Measurements from ENCODE around the gene ATP11A. TPM values are rescaled to one million over a fixed set of nuclear protein-coding genes. Genes with fewer than 3 reads are reported as not detected.
"Not testable (repeated sequence)": the region's sequence is repeated elsewhere in the genome, so short reads cannot be mapped to it uniquely, and the experiment has no call there.

ATP11A gene
- total and polyA plus RNA-seq, 2 experiments from 2014 or later, result 28.7 to 30.8 TPM

GRCh38 chr13:112708560-112709240 is 18.9 kb downstream of the ATP11A start:
- H3K4me1 ChIP-seq (ENCODE audit: insufficient read depth), result peaks cover 44% of the 10 kb centered on the region
- H4K20me1 ChIP-seq (ENCODE audit: insufficient read depth, poor library complexity, severe bottlenecking), result peaks cover 4% of the 10 kb centered on the region
- H3K9me3 ChIP-seq (ENCODE audit: low read depth), result no peaks in the 10 kb centered on the region
- DNase-seq (ENCODE audit: low spot score), result no peak
- no peaks in the 10 kb centered on the region for H3K9me2 ChIP-seq (replicated peaks; ENCODE audit: insufficient read depth)
- TF ChIP-seq EZH2phosphoT487 (IDR thresholded peaks at IDR 0.05; ENCODE audit: low read depth, severe bottlenecking, unreplicated experiment), result no peak
- no peak for TF ChIP-seq CTCF (IDR thresholded peaks at IDR 0.05; ENCODE audit: poor library complexity)
- TF ChIP-seq EZH2 (IDR thresholded peaks at IDR 0.05; ENCODE audit: borderline replicate concordance), result no peak
- no peaks in the 10 kb centered on the region for H3K36me3 ChIP-seq (replicated peaks; ENCODE audit: insufficient read depth, low read depth)
- no peak overlapping the region for H3K4me2 ChIP-seq
- H3K27me3 ChIP-seq, result no peaks in the 10 kb centered on the region
- H2AFZ ChIP-seq, result no peak overlapping the region
- no peak overlapping the region for H3K27ac ChIP-seq
- H3K4me3 ChIP-seq, result no peak overlapping the region
- WGBS (ENCODE audit: low lambda C conversion rate, missing lambda C conversion rate), result 74% methylated on average over 11 of the region's 11 CpGs
- H3K79me2 ChIP-seq, result peaks cover 89% of the 10 kb centered on the region

- not testable (repeated sequence) for H4K20me1 ChIP-seq (ENCODE audit: insufficient read depth, poor library complexity, severe bottlenecking); H3K4me3 ChIP-seq; H3K27ac ChIP-seq; H3K9me3 ChIP-seq (ENCODE audit: low read depth); H3K36me3 ChIP-seq (replicated peaks; ENCODE audit: insufficient read depth, low read depth); H2AFZ ChIP-seq; H3K27me3 ChIP-seq; H3K9me2 ChIP-seq (replicated peaks; ENCODE audit: insufficient read depth); DNase-seq (ENCODE audit: low spot score); H3K4me2 ChIP-seq
- Histone ChIP-seq H3K79me2 (peaks cover 89% of the 10 kb centered on the region), H3K4me1 (ENCODE audit: insufficient read depth) (peaks cover 41% of the 10 kb centered on the region)
- 71% methylated on average over 3 of the region's 3 CpGs for whole genome bisulfite sequencing (ENCODE audit: low lambda C conversion rate, missing lambda C conversion rate)
Measured at GRCh38 chr13:112709316-112709715, 19.5 kb downstream of the ATP11A start.

GRCh38 chr13:112709825-112710783 is 20.3 kb downstream of the ATP11A start:
- Histone ChIP-seq H3K9me2 (replicated peaks; ENCODE audit: insufficient read depth) (no peaks in the 10 kb centered on the region), H2AFZ (no peak overlapping the region), H3K4me3 (no peak overlapping the region), H3K27ac (peak overlapping the region; percentile 60), H3K9me3 (ENCODE audit: low read depth) (no peaks in the 10 kb centered on the region), H3K36me3 (replicated peaks; ENCODE audit: insufficient read depth, low read depth) (no peaks in the 10 kb centered on the region), H3K4me2 (no peak overlapping the region), H3K79me2 (peaks cover 86% of the 10 kb centered on the region), H3K4me1 (ENCODE audit: insufficient read depth) (peaks cover 37% of the 10 kb centered on the region), H4K20me1 (ENCODE audit: insufficient read depth, poor library complexity, severe bottlenecking) (no peaks in the 10 kb centered on the region), H3K27me3 (no peaks in the 10 kb centered on the region)
- TF ChIP-seq EZH2 (IDR thresholded peaks at IDR 0.05; ENCODE audit: borderline replicate concordance) (no peak), CTCF (IDR thresholded peaks at IDR 0.05; ENCODE audit: poor library complexity) (no peak), EZH2phosphoT487 (IDR thresholded peaks at IDR 0.05; ENCODE audit: low read depth, severe bottlenecking, unreplicated experiment) (no peak)
- DNase-seq (ENCODE audit: low spot score), result no peak
- WGBS (ENCODE audit: low lambda C conversion rate, missing lambda C conversion rate), result 79% methylated on average over 26 of the region's 26 CpGs
